ENCODE results near the gene QRICH2.
"Not testable (repeated sequence)": the region's sequence is repeated elsewhere in the genome, so short reads cannot be mapped to it uniquely, and the experiment has no call there.

QRICH2 gene

GRCh38 chr17:76318586-76318985 lies 10.5 kb upstream of the QRICH2 start:
- DNase-seq: no peak

GRCh38 chr17:76317535-76317934 lies 9.5 kb upstream of the QRICH2 start:
- DNase-seq: no peak

DNA sequence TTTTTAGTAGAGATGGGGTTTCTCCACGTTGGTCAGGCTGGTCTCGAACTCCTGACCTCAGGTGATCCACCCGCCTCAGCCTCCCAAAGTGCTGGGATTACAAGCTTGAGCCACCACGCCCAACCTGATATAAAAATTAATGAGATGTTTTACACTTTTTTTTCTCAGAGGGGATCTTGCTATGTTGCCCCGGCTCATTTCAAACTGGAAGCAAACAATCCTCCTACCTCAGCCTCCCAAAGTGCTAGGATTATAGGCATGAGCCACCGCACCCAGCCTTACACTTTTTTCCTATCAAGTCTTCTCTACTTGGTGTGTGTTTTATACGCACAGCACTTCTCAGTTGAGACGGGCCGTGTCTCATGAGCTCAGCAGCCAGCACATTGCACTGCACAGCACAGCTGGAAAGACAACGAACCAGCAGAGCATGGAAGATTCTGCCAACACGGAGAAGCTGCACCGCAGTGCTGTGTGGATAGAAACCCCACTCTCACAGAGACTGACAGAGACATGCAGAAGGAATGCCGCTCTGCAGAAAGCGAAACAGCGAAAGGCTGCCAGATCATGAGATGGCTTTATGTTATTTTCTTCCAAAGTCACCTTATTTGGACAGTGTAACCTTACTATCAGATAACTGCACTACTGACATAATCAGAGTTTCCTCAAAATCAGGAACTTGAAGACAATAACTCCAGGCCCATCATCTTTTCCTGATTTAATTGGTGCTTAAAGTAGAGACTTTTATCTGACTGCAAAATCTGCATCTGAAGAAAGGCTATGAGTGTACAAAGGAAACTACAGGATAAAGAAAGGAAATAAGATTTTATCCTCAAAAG lies 6.5 kb upstream of the QRICH2 start:
- DNase-seq: no peak

- no peak for DNase-seq
Observed at GRCh38 chr17:76312735-76313134, 4.7 kb upstream of the QRICH2 start.

GRCh38 chr17:76309461-76309860 lies 1.4 kb upstream of the QRICH2 start:
- no peak for DNase-seq

GRCh38 chr17:76307299-76307965 lies 644 bp downstream of the QRICH2 start:
- no peak for DNase-seq

DNA sequence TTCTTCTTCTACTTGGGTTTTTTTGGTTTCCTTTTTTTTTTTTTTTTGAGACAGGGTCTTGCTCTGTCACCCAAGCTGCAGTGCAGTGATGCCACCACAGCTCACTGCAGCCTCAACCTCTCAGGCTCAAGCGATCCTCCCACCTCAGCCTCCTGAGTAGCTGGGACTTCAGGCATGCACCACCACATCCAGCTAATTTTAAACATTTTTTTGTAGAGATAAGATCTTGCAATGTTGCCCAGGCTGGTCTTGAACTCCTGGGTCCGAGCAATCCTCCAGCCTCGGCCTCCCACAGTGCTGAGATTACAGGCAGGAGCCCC lies 3.0 kb downstream of the QRICH2 start:
- not testable (repeated sequence) for DNase-seq

- DNase-seq: no peak
Observed at GRCh38 chr17:76304226-76305134, 3.6 kb downstream of the QRICH2 start.

DNA sequence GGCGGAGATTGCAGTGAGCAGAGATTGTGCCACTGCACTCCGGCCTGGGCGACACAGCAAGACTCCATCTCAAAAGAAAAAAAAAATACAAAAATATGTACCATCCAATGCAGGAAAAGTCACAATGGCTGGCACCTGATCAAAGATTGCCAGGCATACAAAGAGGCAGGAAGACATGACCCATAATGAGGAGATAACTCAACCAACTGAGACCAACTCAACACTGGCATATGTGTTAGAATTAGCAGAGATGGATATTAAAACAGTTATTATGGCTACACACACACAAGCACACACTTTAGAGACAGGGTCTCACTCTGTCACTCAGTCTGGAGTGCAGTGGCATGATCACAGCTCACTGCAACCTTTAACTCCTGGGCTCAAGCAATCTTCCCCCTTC lies 10.6 kb downstream of the QRICH2 start:
- no peak for DNase-seq

GRCh38 chr17:76296889-76297288 lies 11.2 kb downstream of the QRICH2 start:
- DNase-seq: no peak

- DNase-seq: no peak
Observed at GRCh38 chr17:76296186-76296585, 11.9 kb downstream of the QRICH2 start.

- DNase-seq: no peak
Observed at GRCh38 chr17:76293106-76293505, 15.0 kb downstream of the QRICH2 start.

DNA sequence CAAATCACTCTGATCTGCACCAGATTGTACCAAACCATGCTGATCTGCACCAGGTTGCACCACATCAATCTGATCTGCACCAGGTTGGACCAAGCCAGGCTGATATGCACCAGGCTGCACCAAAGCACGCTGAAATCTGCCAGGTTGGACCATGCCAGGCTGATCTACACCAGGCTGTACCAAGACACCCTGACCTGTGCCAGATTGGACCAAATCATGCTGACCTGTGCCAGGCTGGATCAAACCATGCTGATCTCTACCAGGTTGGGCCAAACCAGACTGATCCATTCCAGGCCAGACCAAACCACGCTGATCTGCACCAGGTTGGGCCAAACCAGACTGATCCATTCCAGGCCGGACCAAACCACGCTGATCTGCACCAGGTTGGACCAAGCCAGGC lies 15.5 kb downstream of the QRICH2 start:
- DNase-seq: no peak

GRCh38 chr17:76281573-76282371 lies 26.3 kb downstream of the QRICH2 start:
- no peak for DNase-seq

GRCh38 chr17:76280650-76281049 lies 27.4 kb downstream of the QRICH2 start:
- no peak for DNase-seq

DNA sequence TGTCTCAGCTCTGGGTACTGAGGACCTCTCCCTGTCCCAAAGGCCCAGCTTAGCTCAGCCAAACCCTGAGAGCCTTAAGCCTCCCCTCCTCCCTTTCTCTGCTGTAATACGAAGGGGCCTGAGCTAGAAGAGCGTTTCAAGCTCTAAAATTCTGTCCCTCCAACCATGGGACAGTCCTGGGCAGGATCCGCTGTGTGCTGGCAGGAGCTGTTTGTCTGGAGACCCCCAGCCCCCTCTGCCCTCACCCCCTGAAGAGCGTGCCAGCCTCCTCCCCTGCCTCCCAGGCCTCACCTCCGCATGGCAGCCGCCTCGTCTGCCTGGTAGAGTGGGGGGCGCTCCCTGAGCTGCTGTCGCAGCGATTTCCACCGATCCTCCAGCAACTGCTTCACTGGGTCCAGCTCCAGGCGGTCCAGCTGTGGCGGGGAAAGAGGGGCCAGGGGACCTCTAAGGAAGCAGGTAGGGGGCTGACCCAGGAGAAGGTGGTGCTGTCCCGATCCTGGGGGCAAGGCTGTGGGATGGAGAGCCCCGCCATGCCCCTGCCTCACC lies 28.3 kb downstream of the QRICH2 start:
- DNase-seq: no peak

DNA sequence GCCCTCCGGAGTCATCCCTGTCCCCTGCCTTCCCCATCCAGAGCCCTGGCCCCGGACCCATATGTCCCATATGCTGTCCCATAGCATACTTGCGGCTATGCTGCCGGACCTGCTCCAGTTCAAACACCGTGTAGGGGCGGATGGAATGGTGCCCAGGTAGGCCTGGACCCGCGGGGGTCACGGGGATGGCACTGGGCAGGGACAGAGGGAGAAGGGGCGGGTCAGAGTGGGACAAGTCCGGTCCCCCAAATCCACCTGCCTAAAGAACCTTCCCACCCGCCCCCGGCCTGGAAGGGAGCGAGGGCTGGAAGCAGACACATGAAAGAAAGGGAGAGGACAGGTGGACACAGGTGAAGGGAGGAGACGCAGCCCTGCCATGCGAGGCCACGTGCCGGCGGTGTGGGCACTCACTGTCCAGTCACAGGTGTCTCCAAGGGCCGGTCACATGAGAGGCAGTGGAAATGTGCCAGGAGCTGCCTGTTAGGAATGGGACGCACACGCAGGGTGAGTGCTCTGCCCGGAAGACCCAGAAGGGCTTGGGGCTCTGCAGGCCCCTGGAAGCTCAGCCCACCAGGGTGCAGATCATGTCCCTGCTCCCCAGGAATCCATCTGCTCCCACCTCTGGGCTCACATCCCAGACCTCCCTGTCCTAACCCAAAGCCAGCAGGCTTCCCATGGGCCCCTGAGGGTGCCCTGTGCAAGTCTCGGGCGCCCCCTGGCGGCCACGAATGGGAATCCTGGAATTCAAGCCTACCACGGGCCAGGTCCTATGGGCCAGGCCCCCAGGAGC lies 28.9 kb downstream of the QRICH2 start:
- DNase-seq: peak; percentile 85

DNA sequence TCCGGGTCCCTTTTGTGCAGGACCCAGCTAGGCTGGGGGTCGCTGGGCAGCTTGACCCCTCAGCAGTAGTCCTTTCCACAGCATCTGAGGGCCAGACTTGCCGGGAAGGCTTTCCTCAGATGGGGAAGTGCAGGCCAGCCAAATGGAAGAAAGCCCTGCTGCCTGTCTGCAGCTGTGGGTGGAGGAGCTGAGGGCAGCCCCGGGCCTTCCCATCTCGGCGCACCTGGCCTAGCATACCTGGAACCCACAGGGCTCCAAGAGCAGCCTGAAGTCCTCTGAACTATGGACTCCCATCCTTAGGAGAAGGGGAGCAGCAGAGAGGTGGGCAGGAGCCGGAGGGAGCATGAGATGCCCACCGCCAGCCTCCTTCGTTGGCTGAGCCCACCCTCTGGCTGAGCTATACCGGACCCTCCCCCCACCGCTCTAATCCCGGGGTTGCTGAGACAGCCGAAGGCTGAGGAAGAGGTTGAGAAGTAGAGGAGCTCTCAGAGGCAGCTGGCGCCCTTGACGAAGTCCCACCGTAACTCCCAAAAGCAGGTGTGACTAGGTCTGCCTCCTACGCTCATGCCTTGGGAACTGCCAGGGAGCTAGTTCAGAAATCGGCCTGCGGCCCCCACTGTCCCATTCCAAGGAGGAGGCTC lies 29.7 kb downstream of the QRICH2 start:
- no peak for DNase-seq

DNA sequence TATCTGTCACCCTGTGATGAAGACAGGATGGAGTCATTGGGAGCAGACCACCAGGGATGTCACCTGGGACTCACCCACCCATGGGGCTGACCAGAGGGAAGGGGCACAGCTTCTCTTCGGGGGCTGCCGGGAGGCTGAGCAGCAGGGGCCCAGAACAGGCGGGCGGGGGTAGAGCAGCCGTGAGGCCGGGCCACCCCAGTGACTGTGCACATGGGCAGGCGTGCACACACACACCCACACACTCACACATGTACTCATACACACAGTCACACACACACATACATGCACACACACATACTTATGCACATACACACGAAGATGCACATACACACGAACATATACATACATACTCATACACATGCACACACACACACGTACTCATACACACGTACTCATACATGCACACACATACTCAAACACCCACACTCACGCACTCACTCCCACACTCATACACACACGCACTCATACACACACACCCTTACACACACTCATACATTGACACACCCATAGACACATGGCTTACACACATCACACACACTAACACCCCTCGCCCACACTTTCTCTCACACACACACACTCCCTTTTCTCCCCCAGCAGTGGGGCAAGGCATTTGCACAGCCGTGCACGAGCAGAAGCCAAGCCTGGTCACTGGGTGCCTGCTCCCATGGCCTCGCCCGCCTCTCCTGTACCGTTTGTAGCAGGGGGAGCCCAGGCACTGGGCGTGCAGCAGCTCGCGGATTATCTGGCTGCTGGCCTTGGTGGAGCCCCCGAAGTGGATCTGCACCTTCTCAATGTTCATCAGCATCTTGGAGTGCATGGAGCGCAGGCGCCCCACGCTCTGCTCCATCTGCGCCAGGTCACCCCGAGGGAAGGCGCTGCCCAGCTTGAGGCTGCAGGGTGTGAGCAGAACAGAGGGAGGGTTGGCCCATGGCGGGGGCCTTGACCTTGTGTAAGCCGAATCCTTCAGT lies 30.5 kb downstream of the QRICH2 start:
- no peak for DNase-seq
